Measurements from ENCODE around the gene SLC9A9.

DNA sequence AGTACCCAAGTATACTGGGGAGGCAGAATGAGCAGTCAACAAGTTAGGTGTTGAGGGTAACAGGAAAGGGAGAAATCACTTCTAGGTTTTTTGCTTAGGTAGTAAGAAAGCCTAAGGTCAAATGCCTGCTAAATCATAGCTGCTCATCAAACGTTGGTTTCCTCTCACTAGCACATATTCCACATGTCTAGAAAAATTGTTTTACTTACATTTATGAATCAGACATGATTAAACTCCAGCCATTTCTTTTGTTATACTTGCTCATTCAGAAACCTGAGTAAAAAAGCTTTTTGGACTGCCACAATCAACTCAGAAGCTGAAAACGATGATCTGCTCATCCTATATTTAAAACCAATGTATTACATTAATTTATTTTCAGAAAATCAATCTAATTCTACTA lies 40.2 kb downstream of the SLC9A9 start:
- TF ChIP-seq, protein P1, sequence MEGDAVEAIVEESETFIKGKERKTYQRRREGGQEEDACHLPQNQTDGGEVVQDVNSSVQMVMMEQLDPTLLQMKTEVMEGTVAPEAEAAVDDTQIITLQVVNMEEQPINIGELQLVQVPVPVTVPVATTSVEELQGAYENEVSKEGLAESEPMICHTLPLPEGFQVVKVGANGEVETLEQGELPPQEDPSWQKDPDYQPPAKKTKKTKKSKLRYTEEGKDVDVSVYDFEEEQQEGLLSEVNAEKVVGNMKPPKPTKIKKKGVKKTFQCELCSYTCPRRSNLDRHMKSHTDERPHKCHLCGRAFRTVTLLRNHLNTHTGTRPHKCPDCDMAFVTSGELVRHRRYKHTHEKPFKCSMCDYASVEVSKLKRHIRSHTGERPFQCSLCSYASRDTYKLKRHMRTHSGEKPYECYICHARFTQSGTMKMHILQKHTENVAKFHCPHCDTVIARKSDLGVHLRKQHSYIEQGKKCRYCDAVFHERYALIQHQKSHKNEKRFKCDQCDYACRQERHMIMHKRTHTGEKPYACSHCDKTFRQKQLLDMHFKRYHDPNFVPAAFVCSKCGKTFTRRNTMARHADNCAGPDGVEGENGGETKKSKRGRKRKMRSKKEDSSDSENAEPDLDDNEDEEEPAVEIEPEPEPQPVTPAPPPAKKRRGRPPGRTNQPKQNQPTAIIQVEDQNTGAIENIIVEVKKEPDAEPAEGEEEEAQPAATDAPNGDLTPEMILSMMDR (IDR thresholded peaks at IDR 0.05; ENCODE audit: borderline replicate concordance, extremely low read depth, low read length, poor library complexity, severe bottlenecking), result no peak
- TF ChIP-seq EZH2 (IDR thresholded peaks at IDR 0.05; ENCODE audit: borderline replicate concordance, low read depth, low read length, severe bottlenecking), result no peak

Measured in DND-41 (cell line).